ENCODE data around the gene PTPRO. TPM values are rescaled to one million over a fixed set of nuclear protein-coding genes. Genes with fewer than 3 reads are reported as not detected.

The PTPRO gene
- total RNA-seq, 1 experiment from 2014 or later, result 2.8 TPM

DNA sequence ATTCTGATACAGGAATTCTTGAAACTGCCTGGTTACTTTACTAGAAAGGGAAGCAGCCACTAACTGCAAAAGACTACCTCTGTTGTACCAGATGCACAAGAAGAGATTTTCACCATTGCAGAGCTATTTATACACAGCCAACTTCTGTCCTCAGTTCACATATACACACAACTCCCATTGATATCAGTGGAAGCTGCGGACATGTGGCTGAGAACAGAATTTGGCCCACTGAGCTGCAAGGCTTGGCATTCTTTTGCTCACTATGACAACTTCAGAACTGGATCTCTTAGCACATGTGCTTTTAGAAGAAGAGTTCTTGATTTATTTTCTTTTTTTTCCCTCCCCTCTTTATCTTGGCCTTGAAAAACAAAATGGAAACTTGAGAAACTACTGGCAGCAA lies 28.3 kb downstream of the PTPRO start:
- no peak for DNase-seq (ENCODE audit: low spot score)
- Histone ChIP-seq H3K9me3 (ENCODE audit: low read depth, low read length, poor library complexity, severe bottlenecking) (no peaks in the 10 kb centered on the region), H3K4me3 (ENCODE audit: low read depth, low read length, poor library complexity, severe bottlenecking) (no peak overlapping the region), H3K36me3 (ENCODE audit: insufficient read depth, low read length, poor library complexity, severe bottlenecking) (no peaks in the 10 kb centered on the region), H3K27me3 (replicated peaks; ENCODE audit: insufficient read depth, low read depth, low read length, poor library complexity) (no peaks in the 10 kb centered on the region), H3K27ac (ENCODE audit: low read depth, low read length, poor library complexity, severe bottlenecking) (no peak overlapping the region), H3K4me1 (ENCODE audit: insufficient read depth, low read length, poor library complexity, severe bottlenecking) (no peaks in the 10 kb centered on the region)
- ChIA-PET POLR2A (ENCODE audit: low non-redundant PET) (no interaction called here), CTCF (no interaction called here)
- BruUV-seq (replicated peaks), result no TSS peak
- no peak for TF ChIP-seq EZH2 (IDR thresholded peaks at IDR 0.05; ENCODE audit: borderline replicate concordance, low read depth, low read length, poor library complexity, severe bottlenecking)
- intact Hi-C loops (cut with micrococcal nuclease; ENCODE audit: unreplicated experiment), result no loop called here

GRCh38 chr12:15355766-15356165 lies 33.5 kb downstream of the PTPRO start:
- POLR2A ChIA-PET (ENCODE audit: low non-redundant PET), result no interaction called here
- no TSS peak for BruUV-seq (replicated peaks)
- CTCF ChIA-PET, result no interaction called here

DNA sequence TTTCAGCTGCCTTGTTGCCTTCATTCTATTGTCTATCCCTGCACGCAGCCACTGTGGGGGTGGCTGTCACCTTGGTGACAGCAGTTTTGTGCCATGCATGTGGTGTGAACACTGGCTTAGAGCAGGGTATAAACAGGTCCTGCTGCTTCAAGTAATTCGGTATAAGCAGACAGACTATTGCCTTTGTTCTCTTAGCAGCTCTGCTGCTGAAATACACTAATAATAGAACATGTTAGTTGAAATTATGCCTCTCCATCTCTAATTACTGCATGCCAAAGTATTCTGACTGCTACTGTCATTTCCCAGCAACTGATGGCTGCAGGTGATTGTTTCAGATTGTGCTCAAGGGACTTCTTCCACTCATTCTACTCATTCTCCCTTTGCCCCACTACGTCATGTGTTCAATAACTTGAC lies 34.6 kb downstream of the PTPRO start:
- ChIA-PET CTCF (no interaction called here), POLR2A (ENCODE audit: low non-redundant PET) (no interaction called here)
- TF ChIP-seq, protein P1, sequence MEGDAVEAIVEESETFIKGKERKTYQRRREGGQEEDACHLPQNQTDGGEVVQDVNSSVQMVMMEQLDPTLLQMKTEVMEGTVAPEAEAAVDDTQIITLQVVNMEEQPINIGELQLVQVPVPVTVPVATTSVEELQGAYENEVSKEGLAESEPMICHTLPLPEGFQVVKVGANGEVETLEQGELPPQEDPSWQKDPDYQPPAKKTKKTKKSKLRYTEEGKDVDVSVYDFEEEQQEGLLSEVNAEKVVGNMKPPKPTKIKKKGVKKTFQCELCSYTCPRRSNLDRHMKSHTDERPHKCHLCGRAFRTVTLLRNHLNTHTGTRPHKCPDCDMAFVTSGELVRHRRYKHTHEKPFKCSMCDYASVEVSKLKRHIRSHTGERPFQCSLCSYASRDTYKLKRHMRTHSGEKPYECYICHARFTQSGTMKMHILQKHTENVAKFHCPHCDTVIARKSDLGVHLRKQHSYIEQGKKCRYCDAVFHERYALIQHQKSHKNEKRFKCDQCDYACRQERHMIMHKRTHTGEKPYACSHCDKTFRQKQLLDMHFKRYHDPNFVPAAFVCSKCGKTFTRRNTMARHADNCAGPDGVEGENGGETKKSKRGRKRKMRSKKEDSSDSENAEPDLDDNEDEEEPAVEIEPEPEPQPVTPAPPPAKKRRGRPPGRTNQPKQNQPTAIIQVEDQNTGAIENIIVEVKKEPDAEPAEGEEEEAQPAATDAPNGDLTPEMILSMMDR (conservative IDR thresholded peaks at IDR 0.05; ENCODE audit: low read depth, low read length), result no peak
- no peak for TF ChIP-seq EZH2 (IDR thresholded peaks at IDR 0.05; ENCODE audit: borderline replicate concordance, low read depth, low read length, poor library complexity, severe bottlenecking)
- Histone ChIP-seq H3K36me3 (ENCODE audit: insufficient read depth, low read length, poor library complexity, severe bottlenecking) (no peaks in the 10 kb centered on the region), H3K4me3 (ENCODE audit: low read depth, low read length, poor library complexity, severe bottlenecking) (no peak overlapping the region), H3K27me3 (replicated peaks; ENCODE audit: insufficient read depth, low read depth, low read length, poor library complexity) (no peaks in the 10 kb centered on the region), H3K9me3 (ENCODE audit: low read depth, low read length, poor library complexity, severe bottlenecking) (no peaks in the 10 kb centered on the region), H3K27ac (ENCODE audit: low read depth, low read length, poor library complexity, severe bottlenecking) (no peak overlapping the region), H3K4me1 (ENCODE audit: insufficient read depth, low read length, poor library complexity, severe bottlenecking) (no peaks in the 10 kb centered on the region)
- no TSS peak for BruUV-seq (replicated peaks)
- intact Hi-C loops (cut with micrococcal nuclease; ENCODE audit: unreplicated experiment), result no loop called here
- no peak for DNase-seq (ENCODE audit: low spot score)

More at GRCh38 chr12:15355766-15356165, 33.5 kb downstream of the PTPRO start:
- intact Hi-C loops (cut with micrococcal nuclease; ENCODE audit: unreplicated experiment), result no loop called here
- Histone ChIP-seq H3K27ac (ENCODE audit: low read depth, low read length, poor library complexity, severe bottlenecking) (no peak overlapping the region), H3K36me3 (ENCODE audit: insufficient read depth, low read length, poor library complexity, severe bottlenecking) (no peaks in the 10 kb centered on the region), H3K9me3 (ENCODE audit: low read depth, low read length, poor library complexity, severe bottlenecking) (no peaks in the 10 kb centered on the region), H3K4me1 (ENCODE audit: insufficient read depth, low read length, poor library complexity, severe bottlenecking) (no peaks in the 10 kb centered on the region), H3K27me3 (replicated peaks; ENCODE audit: insufficient read depth, low read depth, low read length, poor library complexity) (no peaks in the 10 kb centered on the region), H3K4me3 (ENCODE audit: low read depth, low read length, poor library complexity, severe bottlenecking) (no peak overlapping the region)
- TF ChIP-seq, protein P1 (conservative IDR thresholded peaks at IDR 0.05; ENCODE audit: low read depth, low read length), result no peak
- TF ChIP-seq EZH2 (IDR thresholded peaks at IDR 0.05; ENCODE audit: borderline replicate concordance, low read depth, low read length, poor library complexity, severe bottlenecking), result no peak
- no peak for DNase-seq (ENCODE audit: low spot score)

Data from A673 (cell line).